ENCODE results near the gene PDIA4. TPM values are rescaled to one million over a fixed set of nuclear protein-coding genes. Genes with fewer than 3 reads are reported as not detected.

PDIA4 gene
- total RNA-seq, 1 donor from 2014 or later = 225 TPM

DNA sequence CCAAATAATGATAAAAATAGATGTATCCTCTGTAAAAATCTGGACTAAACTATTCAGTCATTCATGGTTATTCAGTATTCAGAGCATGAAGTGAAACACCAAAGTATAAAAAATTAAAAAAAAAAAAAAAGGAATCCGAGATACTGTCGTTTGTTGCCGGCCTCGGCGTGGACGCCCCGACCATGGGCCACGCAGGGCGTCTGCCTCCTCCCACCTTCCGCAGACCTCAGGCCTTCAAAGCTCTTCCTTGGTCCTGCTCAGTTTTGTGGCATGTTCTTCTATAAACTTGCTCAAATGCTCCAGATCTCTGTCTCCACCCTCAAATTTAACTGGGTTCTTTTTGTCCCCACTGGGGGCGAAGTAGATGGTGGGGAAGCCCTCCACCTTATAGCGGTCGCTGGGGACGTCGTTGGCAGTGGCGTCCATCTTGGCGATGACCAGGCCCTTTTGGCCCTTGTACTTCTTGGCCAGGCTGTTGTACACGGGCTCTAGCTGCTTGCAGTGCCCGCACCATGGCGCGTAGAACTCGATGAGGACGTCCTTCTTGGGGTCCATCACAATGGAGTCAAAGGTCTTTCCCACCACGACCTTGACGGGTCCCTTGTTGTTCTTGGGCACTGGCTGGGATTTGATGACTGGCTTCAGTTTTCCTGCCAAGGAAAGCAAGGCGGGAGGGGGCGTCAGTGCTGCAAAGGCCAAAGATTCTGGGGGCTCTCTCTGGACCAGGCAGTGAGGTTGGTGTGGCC, 24.6 kb downstream of the PDIA4 start:
- no peak for DNase-seq (ENCODE audit: low read depth)
- H3K27me3 ChIP-seq (ENCODE audit: control insufficient read depth, insufficient read depth, low read length) = no peaks in the 10 kb centered on the region
- H3K36me3 ChIP-seq (ENCODE audit: control insufficient read depth, insufficient read depth, low read length) = peaks cover 2% of the 10 kb centered on the region
- TF ChIP-seq CTCF (IDR thresholded peaks at IDR 0.05; ENCODE audit: insufficient read depth, low read length, poor library complexity, severe bottlenecking) = no peak
- H3K4me3 ChIP-seq (ENCODE audit: low read depth, low read length) = no peak overlapping the region

- DNase-seq (ENCODE audit: low read depth) = no peak
- TF ChIP-seq CTCF (IDR thresholded peaks at IDR 0.05; ENCODE audit: insufficient read depth, low read length, poor library complexity, severe bottlenecking) = no peak
- peaks cover 2% of the 10 kb centered on the region for H3K36me3 ChIP-seq (ENCODE audit: control insufficient read depth, insufficient read depth, low read length)
- no peak overlapping the region for H3K4me3 ChIP-seq (ENCODE audit: low read depth, low read length)
- no peaks in the 10 kb centered on the region for H3K27me3 ChIP-seq (ENCODE audit: control insufficient read depth, insufficient read depth, low read length)
Measured at GRCh38 chr7:149003018-149003417, 25.3 kb downstream of the PDIA4 start.

DNA sequence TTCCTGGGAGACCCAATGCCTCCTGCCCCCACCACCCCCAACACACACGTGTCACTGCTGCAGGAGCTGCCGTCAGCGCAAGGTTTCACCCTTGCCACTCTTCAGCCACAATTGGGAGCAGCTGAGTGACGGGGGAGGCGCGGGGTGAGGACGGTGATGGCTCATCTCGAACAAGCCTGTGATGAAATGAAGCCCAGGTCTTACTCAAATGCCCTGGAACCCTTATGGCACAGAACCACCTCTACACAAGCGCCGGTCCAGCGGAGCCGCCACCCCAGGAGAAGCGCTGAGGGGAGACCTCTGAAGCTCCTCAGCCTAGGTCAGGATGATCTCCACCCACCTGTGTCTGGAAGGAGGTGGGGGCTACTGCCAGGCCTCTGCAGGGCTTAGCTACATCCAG, 25.7 kb downstream of the PDIA4 start:
- no peak for TF ChIP-seq CTCF (IDR thresholded peaks at IDR 0.05; ENCODE audit: insufficient read depth, low read length, poor library complexity, severe bottlenecking)
- Histone ChIP-seq H3K4me3 (ENCODE audit: low read depth, low read length) (no peak overlapping the region), H3K36me3 (ENCODE audit: control insufficient read depth, insufficient read depth, low read length) (peaks cover 2% of the 10 kb centered on the region), H3K27me3 (ENCODE audit: control insufficient read depth, insufficient read depth, low read length) (no peaks in the 10 kb centered on the region)
- DNase-seq (ENCODE audit: low read depth) = no peak

GRCh38 chr7:149001427-149002068, 26.8 kb downstream of the PDIA4 start:
- H3K4me3 ChIP-seq (ENCODE audit: low read depth, low read length) = no peak overlapping the region
- no peaks in the 10 kb centered on the region for H3K27me3 ChIP-seq (ENCODE audit: control insufficient read depth, insufficient read depth, low read length)
- no peak for DNase-seq (ENCODE audit: low read depth)
- H3K36me3 ChIP-seq (ENCODE audit: control insufficient read depth, insufficient read depth, low read length) = peaks cover 2% of the 10 kb centered on the region
- no peak for TF ChIP-seq CTCF (IDR thresholded peaks at IDR 0.05; ENCODE audit: insufficient read depth, low read length, poor library complexity, severe bottlenecking)

DNA sequence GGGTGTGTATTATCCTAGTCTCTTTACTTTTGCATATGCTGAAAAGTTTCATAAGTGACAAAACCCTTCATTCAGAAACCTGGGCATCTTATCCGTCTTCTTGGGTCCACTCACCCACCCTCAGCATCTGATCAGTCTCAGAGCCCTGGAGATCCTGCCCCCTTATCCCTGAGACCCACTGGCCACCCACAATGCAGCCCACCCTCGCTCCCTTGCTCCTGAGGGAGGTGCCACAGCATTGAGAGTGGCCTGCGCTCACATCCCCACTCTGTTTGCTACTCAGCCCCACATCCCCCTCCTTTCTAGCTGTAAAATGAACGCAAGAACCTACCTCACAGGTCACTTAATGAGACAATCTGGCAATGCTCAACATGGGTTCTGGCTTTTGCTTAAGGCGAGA, 27.3 kb downstream of the PDIA4 start:
- no peaks in the 10 kb centered on the region for H3K27me3 ChIP-seq (ENCODE audit: control insufficient read depth, insufficient read depth, low read length)
- TF ChIP-seq CTCF (IDR thresholded peaks at IDR 0.05; ENCODE audit: insufficient read depth, low read length, poor library complexity, severe bottlenecking) = no peak
- H3K36me3 ChIP-seq (ENCODE audit: control insufficient read depth, insufficient read depth, low read length) = peaks cover 2% of the 10 kb centered on the region
- H3K4me3 ChIP-seq (ENCODE audit: low read depth, low read length) = no peak overlapping the region
- no peak for DNase-seq (ENCODE audit: low read depth)

Data from kidney epithelial cell (primary cell).